Ascending aorta (tissue), 2 donors: ENCODE data around the gene SRRT. TPM values are rescaled to one million over a fixed set of nuclear protein-coding genes. Genes with fewer than 3 reads are reported as not detected.

ENCODE experiments used
- DNase-seq, 2 donors: peaks; one replicate each; pipeline ENCODE4 v3.0.0-alpha.2; 2019; ENCODE audit warnings: low spot score in 2 of 2
- H3K27ac ChIP-seq, 2 donors: fragments of 200-600 bp; sonication (generic); one replicate each; pipeline ENCODE4 v1.5.1; 2016 to 2017; ENCODE audit warnings: mild to moderate bottlenecking in 1 of 2
- H3K27me3 ChIP-seq: fragments of 200-600 bp; sonication (generic); one replicate; pipeline ENCODE4 v1.5.1; 2017
- H3K36me3 ChIP-seq, 2 donors: fragments of 200-600 bp; sonication (generic); one replicate each; pipeline ENCODE4 v1.5.1; 2016
- H3K4me1 ChIP-seq, 2 donors: fragments of 200-600 bp; sonication (generic); one replicate each; pipeline ENCODE4 v1.5.1; 2016 to 2017; ENCODE audit warnings: mild to moderate bottlenecking in 1 of 2
- H3K4me3 ChIP-seq, 2 donors: fragments of 200-600 bp; sonication (generic); one replicate each; pipeline ENCODE4 v1.5.1; 2016 to 2017; ENCODE audit warnings: mild to moderate bottlenecking in 1 of 2
- H3K9me3 ChIP-seq, 2 donors: fragments of 200-600 bp; sonication (generic); one replicate each; pipeline ENCODE4 v1.5.1; 2016
- CTCF ChIP-seq, 3 experiments: fragments of 200-600 bp in 2 of 3; fragments of 450-650 bp in 1 of 3; sonication (generic) in 2 of 3; IDR thresholded peaks; one replicate each; pipeline ENCODE4 v1.5.1; 2016 to 2019; ENCODE audit warnings: antibody characterized with exemption in 3 of 3, mild to moderate bottlenecking in 1 of 3, moderate library complexity in 1 of 3
- intact Hi-C: fragments of 100-400 bp; cut with DNase I; formaldehyde crosslinking; loops from one replicate; pipeline ENCODE4 v1.15.1; 2023
- total RNA-seq: library from RNA; depleted of rRNA; stranded (reverse); fragments of >200 nt; gene quantifications from one replicate; pipeline ENCODE4 v1.1.0, GENCODE V29; 2016

The SRRT gene
- total RNA-seq, 1 donor from 2014 or later = 89.2 TPM

- Histone ChIP-seq H3K4me1 (peaks cover 18 to 38% of the 10 kb centered on the region in 2 donors), H3K27me3 (no peaks in the 10 kb centered on the region), H3K9me3 (no peaks in the 10 kb centered on the region), H3K36me3 (peaks cover 35 to 43% of the 10 kb centered on the region in 2 donors), H3K27ac (peak overlapping the region; percentile 88 to 98), H3K4me3 (peak overlapping the region; percentile 91 to 98)
- DNase-seq = no peak
- intact Hi-C loops = no loop called here
- TF ChIP-seq CTCF (IDR thresholded peaks at IDR 0.05) = no peak
Observed at GRCh38 chr7:100873599-100874299, 1.2 kb upstream of the SRRT start.

- Histone ChIP-seq H3K4me3 (peak overlapping the region; percentile 91 to 98), H3K27me3 (no peaks in the 10 kb centered on the region), H3K4me1 (peaks cover 13 to 33% of the 10 kb centered on the region in 2 donors), H3K9me3 (no peaks in the 10 kb centered on the region), H3K27ac (peak overlapping the region; percentile 88 to 98), H3K36me3 (peaks cover 35 to 48% of the 10 kb centered on the region in 2 donors)
- no peak for DNase-seq
- TF ChIP-seq CTCF (IDR thresholded peaks at IDR 0.05) = no peak
- intact Hi-C loops = no loop called here
Observed at GRCh38 chr7:100874300-100874576, 665 bp upstream of the SRRT start.

- intact Hi-C loops = loop anchor here (1.0 kb wide), 1 partner anchor 14 kb away; the partner anchor contains the start of gene UFSP1
Observed at GRCh38 chr7:100875356-100875751, 451 bp downstream of the SRRT start.

GRCh38 chr7:100878013-100878412 lies 3.1 kb downstream of the SRRT start:
- intact Hi-C loops = no loop called here

More at GRCh38 chr7:100875356-100875751, 451 bp downstream of the SRRT start:
- no peaks in the 10 kb centered on the region for H3K27me3 ChIP-seq
- peaks cover 13 to 33% of the 10 kb centered on the region in 2 donors for H3K4me1 ChIP-seq
- DNase-seq = no peak
- no peaks in the 10 kb centered on the region for H3K9me3 ChIP-seq
- no peak for TF ChIP-seq CTCF (IDR thresholded peaks at IDR 0.05)
- H3K36me3 ChIP-seq = peaks cover 33 to 53% of the 10 kb centered on the region in 2 donors
- peak overlapping the region; percentile 88 to 98 for H3K27ac ChIP-seq
- H3K4me3 ChIP-seq = peak overlapping the region; percentile 91 to 98

GRCh38 chr7:100878685-100879084 lies 3.8 kb downstream of the SRRT start:
- Histone ChIP-seq H3K9me3 (no peaks in the 10 kb centered on the region), H3K4me3 (no peak overlapping the region), H3K36me3 (peaks cover 26 to 55% of the 10 kb centered on the region in 2 donors), H3K27me3 (no peaks in the 10 kb centered on the region), H3K4me1 (peaks cover 13 to 33% of the 10 kb centered on the region in 2 donors), H3K27ac (no peak overlapping the region)
- intact Hi-C loops = no loop called here
- no peak for TF ChIP-seq CTCF (IDR thresholded peaks at IDR 0.05)
- DNase-seq = no peak

More at GRCh38 chr7:100878013-100878412, 3.1 kb downstream of the SRRT start:
- H3K36me3 ChIP-seq = peaks cover 26 to 55% of the 10 kb centered on the region in 2 donors
- H3K4me3 ChIP-seq = no peak overlapping the region
- no peaks in the 10 kb centered on the region for H3K9me3 ChIP-seq
- no peak for DNase-seq
- TF ChIP-seq CTCF (IDR thresholded peaks at IDR 0.05) = no peak
- H3K4me1 ChIP-seq = peaks cover 13 to 33% of the 10 kb centered on the region in 2 donors
- H3K27me3 ChIP-seq = no peaks in the 10 kb centered on the region
- no peak overlapping the region for H3K27ac ChIP-seq
